ENCODE results near the gene SHISA6. TPM values are rescaled to one million over a fixed set of nuclear protein-coding genes. Genes with fewer than 3 reads are reported as not detected.

Gene SHISA6
- total RNA-seq, 1 experiment from 2014 or later: 40.0 TPM

DNA sequence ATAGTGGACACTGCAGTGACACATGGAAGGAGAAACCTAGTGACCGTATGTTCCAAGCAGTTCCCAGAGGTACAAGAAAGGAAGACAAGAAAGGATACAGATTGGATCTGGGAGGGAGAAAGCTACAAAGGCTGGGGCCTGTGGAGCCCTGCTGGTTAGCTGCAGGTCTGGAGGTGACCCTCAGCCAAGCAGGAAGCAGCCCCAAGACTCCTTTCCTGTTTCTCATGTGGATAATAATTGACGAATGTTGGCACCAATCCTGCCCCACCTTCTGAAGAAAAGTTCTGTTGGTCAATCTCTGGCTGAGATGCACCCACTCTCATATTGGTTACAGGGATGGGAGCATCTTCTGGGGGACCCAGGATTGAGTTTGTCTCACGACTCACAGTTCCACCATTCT lies 99.8 kb downstream of the SHISA6 start:
- intact Hi-C loops (cut with micrococcal nuclease; ENCODE audit: unreplicated experiment): no loop called here
- POLR2A ChIA-PET (ENCODE audit: low non-redundant PET): no interaction called here

DNA sequence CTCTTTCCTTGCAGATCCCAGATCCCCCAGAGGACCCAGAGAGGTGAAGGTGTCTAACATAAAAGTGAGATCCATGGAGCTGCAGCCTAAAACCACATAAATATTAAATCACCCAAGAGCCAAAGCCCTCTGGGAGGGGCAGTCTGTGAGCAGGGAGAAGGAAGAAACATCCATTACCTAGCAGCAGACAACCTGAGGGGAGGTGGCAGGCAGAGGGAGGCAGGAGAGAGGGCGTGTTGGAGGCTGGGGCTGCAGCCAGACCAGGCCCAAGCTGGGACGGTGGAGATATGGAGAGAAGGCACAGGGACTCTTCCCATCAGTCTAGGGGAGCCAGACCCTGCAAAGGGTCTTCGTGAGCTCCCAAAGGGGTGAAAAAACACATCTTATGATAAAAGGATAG lies 101.1 kb downstream of the SHISA6 start:
- POLR2A ChIA-PET (ENCODE audit: low non-redundant PET): no interaction called here
- DNase-seq (ENCODE audit: low spot score): no peak
- H3K27me3 ChIP-seq (replicated peaks; ENCODE audit: insufficient read depth, low read depth, low read length, poor library complexity): no peaks in the 10 kb centered on the region
- H3K36me3 ChIP-seq (ENCODE audit: insufficient read depth, low read length, poor library complexity, severe bottlenecking): no peaks in the 10 kb centered on the region
- no TSS peak for BruUV-seq (replicated peaks)
- CTCF ChIA-PET: no interaction called here
- TF ChIP-seq EZH2 (IDR thresholded peaks at IDR 0.05; ENCODE audit: borderline replicate concordance, low read depth, low read length, poor library complexity, severe bottlenecking): no peak
- TF ChIP-seq, protein P1, sequence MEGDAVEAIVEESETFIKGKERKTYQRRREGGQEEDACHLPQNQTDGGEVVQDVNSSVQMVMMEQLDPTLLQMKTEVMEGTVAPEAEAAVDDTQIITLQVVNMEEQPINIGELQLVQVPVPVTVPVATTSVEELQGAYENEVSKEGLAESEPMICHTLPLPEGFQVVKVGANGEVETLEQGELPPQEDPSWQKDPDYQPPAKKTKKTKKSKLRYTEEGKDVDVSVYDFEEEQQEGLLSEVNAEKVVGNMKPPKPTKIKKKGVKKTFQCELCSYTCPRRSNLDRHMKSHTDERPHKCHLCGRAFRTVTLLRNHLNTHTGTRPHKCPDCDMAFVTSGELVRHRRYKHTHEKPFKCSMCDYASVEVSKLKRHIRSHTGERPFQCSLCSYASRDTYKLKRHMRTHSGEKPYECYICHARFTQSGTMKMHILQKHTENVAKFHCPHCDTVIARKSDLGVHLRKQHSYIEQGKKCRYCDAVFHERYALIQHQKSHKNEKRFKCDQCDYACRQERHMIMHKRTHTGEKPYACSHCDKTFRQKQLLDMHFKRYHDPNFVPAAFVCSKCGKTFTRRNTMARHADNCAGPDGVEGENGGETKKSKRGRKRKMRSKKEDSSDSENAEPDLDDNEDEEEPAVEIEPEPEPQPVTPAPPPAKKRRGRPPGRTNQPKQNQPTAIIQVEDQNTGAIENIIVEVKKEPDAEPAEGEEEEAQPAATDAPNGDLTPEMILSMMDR (conservative IDR thresholded peaks at IDR 0.05; ENCODE audit: low read depth, low read length): no peak
- peaks cover 8% of the 10 kb centered on the region for H3K4me1 ChIP-seq (ENCODE audit: insufficient read depth, low read length, poor library complexity, severe bottlenecking)
- H3K9me3 ChIP-seq (ENCODE audit: low read depth, low read length, poor library complexity, severe bottlenecking): no peaks in the 10 kb centered on the region
- H3K27ac ChIP-seq (ENCODE audit: low read depth, low read length, poor library complexity, severe bottlenecking): no peak overlapping the region
- H3K4me3 ChIP-seq (ENCODE audit: low read depth, low read length, poor library complexity, severe bottlenecking): no peak overlapping the region
- intact Hi-C loops (cut with micrococcal nuclease; ENCODE audit: unreplicated experiment): no loop called here

More for the DNA sequence above, 99.8 kb downstream of the SHISA6 start:
- CTCF ChIA-PET: no interaction called here
- no peak for DNase-seq (ENCODE audit: low spot score)
- no peak overlapping the region for H3K4me3 ChIP-seq (ENCODE audit: low read depth, low read length, poor library complexity, severe bottlenecking)
- no peaks in the 10 kb centered on the region for H3K9me3 ChIP-seq (ENCODE audit: low read depth, low read length, poor library complexity, severe bottlenecking)
- H3K27me3 ChIP-seq (replicated peaks; ENCODE audit: insufficient read depth, low read depth, low read length, poor library complexity): no peaks in the 10 kb centered on the region
- BruUV-seq (replicated peaks): no TSS peak
- no peaks in the 10 kb centered on the region for H3K36me3 ChIP-seq (ENCODE audit: insufficient read depth, low read length, poor library complexity, severe bottlenecking)
- H3K4me1 ChIP-seq (ENCODE audit: insufficient read depth, low read length, poor library complexity, severe bottlenecking): peaks cover 8% of the 10 kb centered on the region
- H3K27ac ChIP-seq (ENCODE audit: low read depth, low read length, poor library complexity, severe bottlenecking): no peak overlapping the region
- TF ChIP-seq, protein P1 (conservative IDR thresholded peaks at IDR 0.05; ENCODE audit: low read depth, low read length): no peak
- TF ChIP-seq EZH2 (IDR thresholded peaks at IDR 0.05; ENCODE audit: borderline replicate concordance, low read depth, low read length, poor library complexity, severe bottlenecking): no peak

DNA sequence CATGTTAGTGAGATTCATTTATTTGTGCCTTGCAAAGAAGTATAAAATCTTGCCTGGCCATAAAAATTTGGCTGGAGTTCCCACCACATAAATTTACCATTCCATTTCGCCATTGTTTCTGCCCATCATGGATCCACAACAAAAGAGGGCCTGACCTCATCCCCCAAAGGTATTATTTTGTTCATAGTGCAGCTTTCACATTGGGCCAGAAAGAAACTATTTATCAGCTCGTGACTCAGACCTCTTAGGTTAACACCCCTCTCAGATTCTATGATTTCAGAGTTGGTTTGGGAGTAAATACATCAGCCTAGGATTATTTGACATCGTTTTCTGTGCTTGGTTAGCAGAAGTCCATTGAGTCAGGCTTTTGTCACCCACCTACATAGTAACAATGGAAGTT lies 108.1 kb downstream of the SHISA6 start:
- no peak for TF ChIP-seq EZH2 (IDR thresholded peaks at IDR 0.05; ENCODE audit: borderline replicate concordance, low read depth, low read length, poor library complexity, severe bottlenecking)
- TF ChIP-seq, protein P1 (conservative IDR thresholded peaks at IDR 0.05; ENCODE audit: low read depth, low read length): no peak
- Histone ChIP-seq H3K4me3 (ENCODE audit: low read depth, low read length, poor library complexity, severe bottlenecking) (no peak overlapping the region), H3K27me3 (replicated peaks; ENCODE audit: insufficient read depth, low read depth, low read length, poor library complexity) (no peaks in the 10 kb centered on the region), H3K36me3 (ENCODE audit: insufficient read depth, low read length, poor library complexity, severe bottlenecking) (no peaks in the 10 kb centered on the region), H3K27ac (ENCODE audit: low read depth, low read length, poor library complexity, severe bottlenecking) (no peak overlapping the region), H3K4me1 (ENCODE audit: insufficient read depth, low read length, poor library complexity, severe bottlenecking) (no peaks in the 10 kb centered on the region), H3K9me3 (ENCODE audit: low read depth, low read length, poor library complexity, severe bottlenecking) (no peaks in the 10 kb centered on the region)
- no peak for DNase-seq (ENCODE audit: low spot score)
- POLR2A ChIA-PET (ENCODE audit: low non-redundant PET): no interaction called here
- BruUV-seq (replicated peaks): no TSS peak
- intact Hi-C loops (cut with micrococcal nuclease; ENCODE audit: unreplicated experiment): no loop called here
- CTCF ChIA-PET: no interaction called here

All from A673 (cell line).